Keratinocyte (primary cell): ENCODE results near the gene TMEFF2.

Source experiments
- CTCF ChIP-seq, 3 experiments: IDR thresholded peaks in 1 of 3; conservative IDR thresholded peaks in 1 of 3; optimal IDR thresholded peaks in 1 of 3; 2 replicates in 2 of 3; 3 replicates in 1 of 3; pipeline versions ENCODE3 to v1.5.1; 2011; ENCODE audit warnings: low read length in 3 of 3, mild to moderate bottlenecking in 3 of 3, moderate library complexity in 2 of 3, control low read depth in 1 of 3, inconsistent platforms in 1 of 3; ENCODE audit not compliant: insufficient read depth in 2 of 3; ENCODE audit errors: extremely low read depth in 1 of 3
- EZH2 ChIP-seq: IDR thresholded peaks from one replicate; pipeline ENCODE4 v1.6.1; 2012; ENCODE audit warnings: inconsistent platforms, mild to moderate bottlenecking, low read length, moderate library complexity

DNA sequence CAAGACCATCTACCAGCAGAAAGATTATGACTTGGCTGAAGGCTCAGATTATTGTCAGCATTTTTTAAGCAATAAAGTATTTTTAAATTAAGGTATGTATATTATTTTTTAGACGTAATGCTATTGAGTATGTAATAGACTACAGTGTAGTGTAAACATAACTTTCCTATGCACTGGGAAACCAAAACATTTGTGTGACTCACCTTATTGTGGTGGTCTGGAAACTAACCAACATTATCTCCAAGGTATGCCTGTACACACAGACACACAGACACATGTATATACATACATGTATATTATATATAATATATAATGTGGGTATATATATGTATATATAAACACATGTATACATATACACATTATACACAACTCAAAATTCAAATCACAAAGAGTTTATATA lies 9.1 kb upstream of the TMEFF2 start:
- TF ChIP-seq EZH2 = no peak
- TF ChIP-seq CTCF (optimal IDR thresholded peaks at IDR 0.05 in 1 of 3, IDR thresholded peaks at IDR 0.05 in 1 of 3, conservative IDR thresholded peaks at IDR 0.05 in 1 of 3; ENCODE audit: extremely low read depth in 1 of 3, insufficient read depth in 2 of 3, low read length in 3 of 3) = no peak
